Measurements from ENCODE around the gene SCAI.
"Not testable (repeated sequence)": the region's sequence is repeated elsewhere in the genome, so short reads cannot be mapped to it uniquely, and the experiment has no call there.

The SCAI gene

DNA sequence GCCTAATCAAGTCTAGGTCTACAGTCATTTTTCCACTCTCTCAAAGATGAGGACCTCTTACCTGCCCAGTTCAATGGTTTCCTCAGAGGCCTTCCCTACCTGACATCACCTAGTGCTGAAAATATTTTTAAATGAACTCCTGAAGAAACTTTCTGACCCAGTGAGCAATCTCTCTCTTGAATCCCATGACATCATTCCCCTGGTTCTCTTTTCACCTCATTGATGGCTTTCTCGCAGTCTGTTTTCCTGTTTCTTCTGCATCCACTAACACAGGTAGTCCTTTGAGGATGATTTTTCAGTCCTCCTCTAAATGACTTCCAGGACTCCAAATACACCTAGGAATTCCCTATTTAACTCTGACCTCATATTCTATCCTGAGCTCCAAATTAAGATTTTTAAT is 40.3 kb downstream of the SCAI start:
- DNase-seq: no peak

DNA sequence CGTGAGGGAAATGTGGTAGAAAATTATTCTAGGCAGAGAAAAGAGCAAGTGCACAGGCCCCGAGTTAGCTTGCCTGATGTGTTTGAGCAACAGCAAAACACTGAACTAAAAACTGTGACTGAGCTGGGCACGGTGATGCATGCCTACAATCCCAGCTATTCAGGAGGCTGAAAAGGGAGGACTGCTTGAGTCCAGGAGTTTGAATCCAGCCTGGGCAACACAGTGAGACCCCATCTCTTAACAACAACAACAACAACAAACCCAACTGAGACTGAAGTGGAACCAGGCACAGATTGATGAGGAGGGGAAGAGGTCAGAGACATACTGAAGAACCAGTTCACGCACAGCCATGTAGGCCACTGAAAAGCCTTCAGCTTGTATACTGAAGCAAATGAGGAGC is 42.5 kb downstream of the SCAI start:
- DNase-seq: no peak

DNA sequence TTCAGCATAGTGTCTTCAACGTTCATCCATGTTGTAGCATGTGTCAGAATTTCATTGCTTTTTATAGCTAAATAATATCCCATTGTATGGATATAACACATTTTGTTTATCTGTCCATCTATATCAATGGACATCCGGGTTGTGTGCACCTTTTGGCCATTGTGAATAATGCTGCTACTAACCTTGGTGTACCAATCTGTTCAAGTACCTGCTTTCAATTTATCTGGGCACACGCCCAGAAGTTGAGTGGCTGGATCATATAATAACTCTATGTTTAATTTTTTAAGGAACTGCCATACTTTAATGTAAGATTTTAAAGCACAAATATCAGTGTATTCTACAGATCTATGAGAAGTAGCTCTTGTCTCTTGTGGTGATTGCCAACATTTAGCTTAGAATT is 43.5 kb downstream of the SCAI start:
- no peak for DNase-seq

GRCh38 chr9:125095821-125096443 is 47.4 kb downstream of the SCAI start:
- DNase-seq: no peak

GRCh38 chr9:125091121-125091520 is 52.2 kb downstream of the SCAI start:
- no peak for DNase-seq

GRCh38 chr9:125089331-125089730 is 54.0 kb downstream of the SCAI start:
- no peak for DNase-seq

DNA sequence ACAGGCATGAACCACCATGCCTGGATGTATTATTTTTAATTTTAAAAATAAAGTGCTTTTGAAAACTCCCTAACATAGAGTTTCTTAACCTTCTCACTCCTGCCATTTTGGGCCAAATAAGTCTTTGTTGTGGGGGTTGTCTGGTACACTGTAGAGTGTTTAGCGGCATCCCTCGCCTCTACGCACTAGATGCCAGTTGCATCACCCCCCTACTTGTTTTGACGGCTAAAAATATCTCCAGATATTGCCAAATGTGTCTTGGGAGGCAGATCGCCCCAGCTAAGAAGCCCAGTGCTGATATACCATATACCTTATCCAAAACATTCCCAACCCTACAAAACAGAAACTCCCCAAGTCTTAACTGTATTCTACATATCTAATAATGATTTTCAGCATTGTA is 54.6 kb downstream of the SCAI start:
- DNase-seq: no peak

DNA sequence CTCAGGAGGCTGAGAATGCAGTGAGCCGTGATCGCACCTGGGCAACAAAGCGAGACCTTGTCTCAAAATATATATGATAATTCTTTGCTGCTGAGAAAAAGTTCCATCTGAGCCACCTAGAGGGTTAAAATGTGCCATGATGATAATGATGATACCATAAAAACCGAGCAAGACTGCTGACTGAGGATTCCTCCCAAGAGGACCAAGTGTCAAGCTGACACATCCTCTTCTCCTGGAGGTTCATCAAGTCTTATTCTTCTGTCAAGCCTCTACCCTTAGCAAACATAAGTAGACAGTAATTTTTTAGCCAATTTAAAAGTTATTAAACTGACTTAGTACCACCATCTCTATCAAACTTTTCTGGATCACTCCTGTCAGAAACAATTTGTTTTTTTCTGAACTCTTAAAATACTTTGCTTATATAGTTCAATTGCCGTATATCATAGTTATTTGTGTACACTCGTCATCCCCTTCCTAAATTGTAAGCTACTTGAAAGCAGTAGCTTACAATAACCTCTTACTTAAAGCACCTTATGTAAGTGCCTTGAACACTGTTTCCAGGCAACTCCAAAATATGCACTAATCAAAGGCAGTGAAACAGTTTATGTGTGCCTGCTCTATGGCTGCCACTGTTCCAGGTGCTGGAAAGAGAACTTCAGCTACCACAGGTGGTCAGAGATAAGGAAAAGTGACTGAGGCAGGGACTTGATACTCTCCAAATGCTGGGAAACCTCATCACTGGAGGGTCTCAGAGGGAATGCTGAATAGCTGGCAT is 57.4 kb downstream of the SCAI start:
- DNase-seq: no peak

- DNase-seq: not testable (repeated sequence)
These were observed 61.1 kb downstream of the SCAI start for GRCh38 chr9:125082197-125082596.

GRCh38 chr9:125080797-125081196 is 62.5 kb downstream of the SCAI start:
- DNase-seq: not testable (repeated sequence)

- no peak for DNase-seq
These were observed 63.4 kb downstream of the SCAI start for GRCh38 chr9:125079931-125080330.

DNA sequence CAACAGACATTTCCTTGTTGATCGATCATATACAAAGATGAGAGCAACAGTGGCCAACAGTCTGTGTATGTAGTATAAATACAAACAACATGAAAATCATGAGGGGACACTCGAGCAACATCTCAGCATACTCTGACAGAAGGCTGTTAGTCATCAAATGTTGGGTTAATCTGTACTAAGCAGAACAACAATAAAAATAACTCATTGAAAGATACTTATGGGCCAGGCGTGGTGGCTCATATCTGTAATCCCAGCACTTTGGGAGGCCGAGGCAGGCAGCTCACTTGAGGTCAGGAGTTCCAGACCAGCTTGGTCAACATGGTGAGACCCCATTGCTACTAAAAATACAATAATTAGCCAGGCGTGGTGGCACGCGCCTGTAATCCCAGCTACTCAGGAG is 67.3 kb downstream of the SCAI start:
- no peak for DNase-seq

GRCh38 chr9:125074976-125075375 is 68.4 kb downstream of the SCAI start:
- no peak for DNase-seq

DNA sequence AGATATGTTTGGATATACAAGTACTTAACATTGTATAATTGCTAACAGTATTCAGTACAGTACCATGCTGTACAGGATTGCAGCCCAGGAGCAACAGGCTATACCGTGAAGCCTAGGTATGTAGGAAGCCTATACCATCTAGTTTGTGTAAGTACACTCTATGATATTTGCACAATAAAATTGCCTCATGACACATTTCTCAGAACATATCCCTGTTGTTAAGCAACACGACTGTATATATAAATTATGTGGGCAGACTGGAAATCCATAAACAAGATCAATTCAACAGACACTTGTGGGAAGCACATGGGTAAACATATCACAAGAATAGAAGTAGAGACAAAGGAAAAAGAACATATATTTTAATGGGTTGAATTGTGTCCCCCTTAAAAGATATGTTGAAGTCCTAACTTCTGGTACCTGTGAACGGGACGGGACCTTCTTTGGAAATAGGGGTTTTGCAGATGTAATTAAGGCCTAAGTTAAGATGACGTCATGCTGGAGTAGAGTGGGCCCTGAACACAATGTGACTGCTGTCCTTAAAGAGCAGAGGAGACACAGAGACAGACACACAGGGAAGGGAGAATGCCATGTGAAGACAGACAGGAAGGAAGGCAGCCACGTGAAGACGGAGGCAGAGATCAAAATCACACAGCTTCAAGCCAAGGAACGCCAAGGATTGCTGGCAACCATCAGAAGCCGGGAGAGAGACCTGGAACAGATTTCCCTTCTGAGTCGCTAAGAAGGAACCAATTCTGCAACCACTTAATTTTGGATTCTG is 76.3 kb downstream of the SCAI start:
- DNase-seq: no peak

DNA sequence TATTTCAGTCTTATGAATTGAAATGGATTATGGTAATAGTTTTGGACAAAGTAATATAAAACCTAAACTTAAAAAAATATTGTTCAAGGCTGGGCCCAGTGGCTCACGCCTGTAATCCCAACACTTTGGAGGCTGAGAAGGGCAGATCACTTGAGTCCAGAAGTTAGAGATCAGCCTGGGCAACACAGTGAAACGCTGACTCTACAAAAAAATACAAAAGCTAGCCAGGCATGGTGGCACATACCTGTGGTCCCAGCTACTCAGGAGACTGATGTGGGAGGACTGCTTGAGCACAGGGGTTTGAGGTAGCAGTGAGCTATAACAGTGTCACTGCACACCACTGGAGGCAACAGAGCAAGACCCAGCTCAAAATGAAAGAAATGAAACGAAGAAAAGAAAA is 81.9 kb downstream of the SCAI start:
- DNase-seq: no peak

GRCh38 chr9:125049212-125050049 is 93.9 kb downstream of the SCAI start:
- no peak for DNase-seq

DNA sequence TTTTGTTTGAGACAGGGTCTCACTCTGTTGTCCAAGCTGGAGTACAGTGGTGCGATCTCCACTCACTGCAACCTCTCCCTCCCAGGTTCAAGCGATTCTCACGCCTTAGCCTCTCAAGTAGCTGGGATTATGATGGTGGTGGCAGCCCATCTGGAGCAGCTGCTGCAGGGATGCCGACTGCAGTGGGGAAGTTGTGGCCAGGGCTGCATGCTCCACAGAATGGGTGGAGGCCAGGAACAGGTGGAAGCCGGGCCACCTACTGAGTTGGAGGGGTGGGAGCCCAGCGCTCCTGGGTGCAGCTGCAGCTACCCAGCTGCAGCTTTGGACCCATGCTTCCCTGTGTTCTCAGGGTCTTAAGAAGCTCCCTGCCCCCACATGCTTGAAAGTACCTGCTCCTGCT is 99.7 kb downstream of the SCAI start:
- no peak for DNase-seq

- DNase-seq: no peak
These were observed 100.2 kb downstream of the SCAI start for GRCh38 chr9:125043148-125043547.

GRCh38 chr9:125038166-125038565 is 105.2 kb downstream of the SCAI start:
- DNase-seq: no peak

GRCh38 chr9:125028041-125028440 is 115.3 kb downstream of the SCAI start:
- DNase-seq: no peak

DNA sequence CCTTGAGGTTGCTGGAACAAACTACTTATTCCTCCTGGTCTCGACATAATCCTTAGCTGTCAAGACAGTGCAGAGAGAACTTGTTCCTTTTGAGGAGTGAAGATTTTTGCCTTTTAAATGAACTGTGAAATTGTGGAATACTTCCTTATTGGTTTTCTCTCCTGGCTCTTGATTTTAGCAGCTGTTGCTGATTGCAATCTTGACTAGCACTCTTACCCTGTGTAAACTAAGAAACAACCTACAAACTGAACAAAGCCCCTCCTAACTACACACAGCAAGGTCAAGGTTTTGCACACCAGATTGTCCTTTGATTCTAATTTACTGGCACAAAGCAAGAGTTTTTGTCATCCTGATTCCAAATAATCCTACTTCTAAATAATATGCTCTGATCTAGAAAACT is 118.4 kb downstream of the SCAI start:
- DNase-seq: no peak

DNA sequence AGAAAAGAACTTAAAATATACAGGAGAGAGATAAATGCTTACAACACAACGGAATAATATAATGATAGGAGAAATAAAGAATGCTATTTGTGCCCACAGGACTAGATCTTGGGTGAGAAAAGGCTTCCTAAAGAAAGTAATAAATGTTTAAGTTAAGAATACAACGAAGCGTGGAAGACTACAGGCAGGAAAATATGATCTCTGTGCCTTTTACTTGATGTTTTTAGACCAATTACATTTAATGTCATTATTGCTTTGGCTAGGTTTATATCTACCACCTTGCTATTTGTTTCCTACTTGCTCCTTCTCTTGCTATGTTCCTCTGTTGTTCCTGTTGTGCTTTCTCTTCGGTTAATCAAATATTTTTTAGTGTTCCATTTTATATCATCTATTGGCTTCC is 122.3 kb downstream of the SCAI start:
- no peak for DNase-seq

DNA sequence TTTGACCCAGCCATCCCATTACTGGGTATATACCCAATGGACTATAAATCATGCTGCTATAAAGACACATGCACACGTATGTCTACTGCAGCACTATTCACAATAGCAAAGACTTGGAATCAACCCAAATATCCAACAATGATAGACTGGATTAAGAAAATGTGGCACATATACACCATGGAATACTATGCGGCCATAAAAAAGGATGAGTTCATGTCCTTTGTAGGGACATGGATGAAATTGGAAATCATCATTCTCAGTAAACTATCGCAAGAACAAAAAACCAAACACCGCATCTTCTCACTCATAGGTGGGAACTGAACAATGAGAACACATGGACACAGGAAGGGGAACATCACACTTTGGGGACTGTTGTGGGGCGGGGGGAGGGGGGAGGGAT is 127.7 kb downstream of the SCAI start:
- DNase-seq: not testable (repeated sequence)

Measured in activated effector memory CD4-positive, alpha-beta T cell treated with anti-CD3 and anti-CD28 coated beads, Interleukin-2, amount 50 U/mL, for 16 hours (primary cell).